ENCODE measurements around the gene KIN.

Gene KIN

GRCh38 chr10:7802606-7803005 lies 14.8 kb upstream of the KIN start:
- in situ Hi-C loops (cut with HindIII; ENCODE audit: low sequenced_read_pairs), result no loop called here
- no peak for TF ChIP-seq CTCF (IDR thresholded peaks at IDR 0.05; ENCODE audit: low read depth, low read length, missing control alignments)

GRCh38 chr10:7797582-7797981 lies 9.8 kb upstream of the KIN start:
- peak; percentile 74 for DNase-seq (ENCODE audit: low read depth)
- in situ Hi-C loops (cut with HindIII; ENCODE audit: low sequenced_read_pairs), result no loop called here
- H3K4me3 ChIP-seq (ENCODE audit: low read depth, low read length), result no peak overlapping the region
- TF ChIP-seq CTCF (IDR thresholded peaks at IDR 0.05; ENCODE audit: low read depth, low read length, missing control alignments), result no peak

More at GRCh38 chr10:7802606-7803005, 14.8 kb upstream of the KIN start:
- H3K4me3 ChIP-seq (ENCODE audit: low read depth, low read length), result no peak overlapping the region
- no peak for DNase-seq (ENCODE audit: low read depth)

- DNase-seq (ENCODE audit: low read depth), result no peak
- no peak overlapping the region for H3K4me3 ChIP-seq (ENCODE audit: low read depth, low read length)
- no peak for TF ChIP-seq CTCF (IDR thresholded peaks at IDR 0.05; ENCODE audit: low read depth, low read length, missing control alignments)
- in situ Hi-C loops (cut with HindIII; ENCODE audit: low sequenced_read_pairs), result no loop called here
Measured at GRCh38 chr10:7795605-7796004, 7.8 kb upstream of the KIN start.

GRCh38 chr10:7794251-7795026 lies 6.6 kb upstream of the KIN start:
- no peak for TF ChIP-seq CTCF (IDR thresholded peaks at IDR 0.05; ENCODE audit: low read depth, low read length, missing control alignments)
- H3K4me3 ChIP-seq (ENCODE audit: low read depth, low read length), result no peak overlapping the region
- in situ Hi-C loops (cut with HindIII; ENCODE audit: low sequenced_read_pairs), result no loop called here
- DNase-seq (ENCODE audit: low read depth), result no peak

GRCh38 chr10:7792541-7792940 lies 4.7 kb upstream of the KIN start:
- no peak for TF ChIP-seq CTCF (IDR thresholded peaks at IDR 0.05; ENCODE audit: low read depth, low read length, missing control alignments)
- H3K4me3 ChIP-seq (ENCODE audit: low read depth, low read length), result no peak overlapping the region
- DNase-seq (ENCODE audit: low read depth), result no peak
- in situ Hi-C loops (cut with HindIII; ENCODE audit: low sequenced_read_pairs), result no loop called here

- no peak for DNase-seq (ENCODE audit: low read depth)
- TF ChIP-seq CTCF (IDR thresholded peaks at IDR 0.05; ENCODE audit: low read depth, low read length, missing control alignments), result no peak
- H3K4me3 ChIP-seq (ENCODE audit: low read depth, low read length), result peak overlapping the region; percentile 80
- in situ Hi-C loops (cut with HindIII; ENCODE audit: low sequenced_read_pairs), result no loop called here
Measured at GRCh38 chr10:7789390-7789789, 1.6 kb upstream of the KIN start.

Data from astrocyte of the cerebellum (primary cell).